ENCODE results near the gene MAN1A1. TPM values are rescaled to one million over a fixed set of nuclear protein-coding genes. Genes with fewer than 3 reads are reported as not detected.
A peak's percentile ranks its signal among the peaks of the same experiment; 100 is the strongest.

The MAN1A1 gene
- total RNA-seq, 4 donors from 2014 or later, result 52.7 to 123 (median 97.1) TPM

DNA sequence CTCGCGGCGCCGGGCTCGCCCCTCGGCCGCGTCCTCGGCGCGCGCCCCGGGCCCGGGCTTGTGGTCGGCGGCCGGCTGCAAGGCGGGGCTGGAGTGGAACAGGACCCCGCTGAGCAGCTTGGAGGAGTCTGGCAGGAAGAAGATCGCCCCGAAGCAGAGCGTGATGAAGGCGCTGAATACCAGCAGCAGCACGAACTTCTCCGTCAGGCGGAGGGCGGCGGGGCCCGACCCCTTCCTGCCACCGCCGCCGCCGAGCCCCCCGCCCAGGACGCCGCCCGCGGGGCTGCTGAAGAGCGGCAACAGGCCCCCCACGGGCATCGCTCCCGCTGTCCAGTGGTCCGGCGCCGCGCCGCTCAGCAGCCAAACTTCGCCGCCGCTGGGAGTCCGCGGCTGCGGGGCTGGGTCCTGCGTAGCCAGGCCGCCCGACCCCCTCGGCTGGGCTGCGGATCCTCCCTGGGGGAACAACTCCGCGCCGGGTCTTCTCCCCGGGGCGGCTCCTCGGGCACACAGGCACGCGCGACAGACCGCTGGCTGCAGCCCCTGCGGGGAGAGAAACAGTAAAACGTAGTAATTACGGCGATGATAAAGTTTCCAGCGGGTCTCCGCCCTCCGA is 707 bp downstream of the MAN1A1 start:
- H3K9me3 ChIP-seq, result no peaks in the 10 kb centered on the region
- TF ChIP-seq, protein P1, sequence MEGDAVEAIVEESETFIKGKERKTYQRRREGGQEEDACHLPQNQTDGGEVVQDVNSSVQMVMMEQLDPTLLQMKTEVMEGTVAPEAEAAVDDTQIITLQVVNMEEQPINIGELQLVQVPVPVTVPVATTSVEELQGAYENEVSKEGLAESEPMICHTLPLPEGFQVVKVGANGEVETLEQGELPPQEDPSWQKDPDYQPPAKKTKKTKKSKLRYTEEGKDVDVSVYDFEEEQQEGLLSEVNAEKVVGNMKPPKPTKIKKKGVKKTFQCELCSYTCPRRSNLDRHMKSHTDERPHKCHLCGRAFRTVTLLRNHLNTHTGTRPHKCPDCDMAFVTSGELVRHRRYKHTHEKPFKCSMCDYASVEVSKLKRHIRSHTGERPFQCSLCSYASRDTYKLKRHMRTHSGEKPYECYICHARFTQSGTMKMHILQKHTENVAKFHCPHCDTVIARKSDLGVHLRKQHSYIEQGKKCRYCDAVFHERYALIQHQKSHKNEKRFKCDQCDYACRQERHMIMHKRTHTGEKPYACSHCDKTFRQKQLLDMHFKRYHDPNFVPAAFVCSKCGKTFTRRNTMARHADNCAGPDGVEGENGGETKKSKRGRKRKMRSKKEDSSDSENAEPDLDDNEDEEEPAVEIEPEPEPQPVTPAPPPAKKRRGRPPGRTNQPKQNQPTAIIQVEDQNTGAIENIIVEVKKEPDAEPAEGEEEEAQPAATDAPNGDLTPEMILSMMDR (IDR thresholded peaks at IDR 0.05), result no peak
- TF ChIP-seq POLR2A (IDR thresholded peaks at IDR 0.05) (no peak), POLR2AphosphoS5 (IDR thresholded peaks at IDR 0.05) (no peak)
- no peaks in the 10 kb centered on the region for H3K36me3 ChIP-seq
- peaks cover 5 to 41% (median 33%) of the 10 kb centered on the region in 4 donors for H3K4me1 ChIP-seq
- in situ Hi-C loops (cut with MboI; ENCODE audit: low pct_ligation_motif_present in 1 of 4, low pct_unique_long_range_greater_than_20kb in 1 of 4, low sequenced_read_pairs in 3 of 4), result loop anchor here in 1 of 4 donors (25.0 kb wide), 1 partner anchor 212 kb away; no protein-coding TSS in a partner anchor
- WGBS, 2 donors (ENCODE audit: low coverage in 1 of 2), result 1% methylated on average over 23 of the region's 75 CpGs; no CpG with 5 or more reads in 1 of the 2 donors
- peak overlapping the region; percentile 95 to 99 (median 96) for H3K27ac ChIP-seq
- H3K27me3 ChIP-seq, result no peaks in the 10 kb centered on the region
- H3K4me3 ChIP-seq, result peak overlapping the region; percentile 58 to 82 (median 76)
- peak; percentile 27 for DNase-seq
- intact Hi-C loops (cut with DNase I; ENCODE audit: low total_unique reads), result loop anchor here (2.0 to 10.0 kb wide), 2 partner anchors 40 to 204 kb away; no protein-coding TSS in a partner anchor

DNA sequence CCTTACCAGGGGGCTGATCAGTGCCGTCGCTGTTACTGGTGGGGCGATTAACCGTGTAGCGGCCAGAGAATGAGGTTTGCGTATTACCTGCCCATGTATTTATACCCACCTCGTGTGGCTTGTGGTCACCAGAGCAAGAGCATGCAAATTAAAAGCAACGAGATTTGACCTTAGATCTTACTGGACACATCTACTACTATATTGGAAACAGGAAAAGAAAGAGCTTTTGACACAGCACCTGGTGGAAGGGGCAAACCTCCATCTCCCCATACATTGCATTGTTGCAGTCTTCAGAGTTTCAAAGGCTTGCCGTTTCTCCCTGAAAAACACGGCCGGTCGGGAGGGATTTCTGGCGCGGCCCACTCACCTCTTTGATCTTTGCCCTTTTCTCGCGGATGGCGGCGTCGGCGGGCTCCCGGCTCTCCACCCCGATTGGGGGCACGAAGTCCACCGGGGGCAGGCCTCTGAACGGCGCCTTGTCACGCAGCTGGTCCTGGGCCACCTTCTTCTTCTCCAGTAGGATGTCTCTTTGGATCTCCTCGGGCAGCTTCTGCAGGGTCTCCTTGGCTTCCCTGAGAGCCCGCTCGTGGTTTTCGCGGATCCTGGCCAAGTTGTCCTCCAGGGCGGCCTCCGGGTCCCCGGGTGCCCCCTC is 1.3 kb downstream of the MAN1A1 start:
- TF ChIP-seq POLR2AphosphoS5 (IDR thresholded peaks at IDR 0.05), result peak in 1 of 3 donors; percentile 32
- TF ChIP-seq EP300 (IDR thresholded peaks at IDR 0.05; ENCODE audit: low read depth), result no peak
- Histone ChIP-seq H3K9me3 (no peaks in the 10 kb centered on the region), H3K27ac (peak overlapping the region; percentile 95 to 99 (median 96)), H3K36me3 (no peaks in the 10 kb centered on the region), H3K27me3 (no peaks in the 10 kb centered on the region), H3K4me3 (peak overlapping the region; percentile 58 to 82 (median 76)), H3K4me1 (peaks cover 5 to 47% (median 33%) of the 10 kb centered on the region in 4 donors)
- WGBS, 2 donors (ENCODE audit: low coverage in 1 of 2), result 2 to 10% methylated on average over 5 to 35 of the region's 35 CpGs
- in situ Hi-C loops (cut with MboI; ENCODE audit: low pct_ligation_motif_present in 1 of 4, low pct_unique_long_range_greater_than_20kb in 1 of 4, low sequenced_read_pairs in 3 of 4) (loop anchor here in 1 of 4 donors (25.0 kb wide), 1 partner anchor 211 kb away; no protein-coding TSS in a partner anchor), intact Hi-C loops (cut with DNase I; ENCODE audit: low total_unique reads) (loop anchor here (2.0 to 10.0 kb wide), 2 partner anchors 39 to 203 kb away; no protein-coding TSS in a partner anchor)
- peak; percentile 48 for DNase-seq

DNA sequence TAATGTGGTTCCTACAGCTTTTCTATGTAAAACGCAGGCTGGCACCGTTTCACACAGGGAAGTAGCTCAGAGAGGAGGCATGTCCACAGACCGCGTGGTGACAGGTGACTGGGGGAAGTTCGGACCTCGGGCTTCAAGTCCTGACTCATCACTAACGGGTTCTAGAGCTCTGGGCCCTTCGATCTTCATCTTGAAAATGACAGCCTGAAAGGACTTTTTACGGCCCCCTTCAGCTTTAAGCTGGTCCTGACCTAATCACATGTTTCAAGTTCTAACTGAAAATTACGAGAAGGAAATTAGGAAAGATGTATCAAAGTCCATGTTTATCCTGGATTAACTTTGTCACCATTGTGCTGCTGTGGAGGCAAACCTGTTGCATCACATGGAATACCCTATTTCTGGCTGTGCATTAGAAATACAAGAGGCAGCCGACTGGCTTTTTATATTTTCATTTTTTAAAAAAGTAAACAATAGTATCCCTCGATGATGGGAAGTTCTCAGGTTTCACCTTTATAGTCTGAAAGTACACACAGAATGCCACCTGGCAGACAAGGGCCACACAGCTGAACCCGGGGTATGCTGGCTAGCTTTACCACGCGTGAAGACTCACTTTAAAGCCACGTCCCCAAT is 2.0 kb downstream of the MAN1A1 start:
- peak overlapping the region; percentile 95 to 99 (median 96) for H3K27ac ChIP-seq
- peak in 1 of 3 donors; percentile 20 for TF ChIP-seq POLR2AphosphoS5 (IDR thresholded peaks at IDR 0.05)
- TF ChIP-seq, protein P1 (IDR thresholded peaks at IDR 0.05), result no peak
- intact Hi-C loops (cut with DNase I; ENCODE audit: low total_unique reads) (loop anchor here (2.0 to 10.0 kb wide), 2 partner anchors 39 to 203 kb away; no protein-coding TSS in a partner anchor), in situ Hi-C loops (cut with MboI; ENCODE audit: low pct_ligation_motif_present in 1 of 4, low pct_unique_long_range_greater_than_20kb in 1 of 4, low sequenced_read_pairs in 3 of 4) (loop anchor here in 1 of 4 donors (25.0 kb wide), 1 partner anchor 210 kb away; no protein-coding TSS in a partner anchor)
- H3K4me1 ChIP-seq, result peaks cover 5 to 49% (median 33%) of the 10 kb centered on the region in 4 donors
- WGBS, 2 donors (ENCODE audit: low coverage in 1 of 2), result 4 to 7% methylated on average over 12 to 16 of the region's 16 CpGs
- no peaks in the 10 kb centered on the region for H3K9me3 ChIP-seq
- peak; percentile 69 for DNase-seq
- H3K4me3 ChIP-seq, result peak overlapping the region; percentile 58 to 82 (median 76)
- no peaks in the 10 kb centered on the region for H3K27me3 ChIP-seq
- no peaks in the 10 kb centered on the region for H3K36me3 ChIP-seq

DNA sequence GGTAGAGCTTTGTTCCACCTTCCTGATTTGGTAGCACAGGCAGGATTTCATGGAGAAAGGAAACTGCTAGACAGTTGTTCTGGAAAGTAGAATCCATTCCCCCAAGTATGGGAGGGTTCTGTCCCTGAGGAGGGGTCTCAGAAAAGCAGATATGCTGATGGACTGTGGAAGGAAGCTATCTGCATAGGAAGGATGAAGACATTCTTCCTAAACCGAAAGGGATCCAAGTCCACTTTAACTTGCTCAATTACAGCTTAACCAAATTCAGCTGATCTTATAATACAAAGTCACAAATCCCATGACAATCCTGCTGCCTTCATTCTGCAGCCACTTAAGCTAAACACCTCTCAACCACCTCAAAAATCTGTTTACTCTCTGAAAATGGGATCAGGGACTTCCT is 2.6 kb downstream of the MAN1A1 start:
- H3K36me3 ChIP-seq, result no peaks in the 10 kb centered on the region
- TF ChIP-seq POLR2AphosphoS5 (IDR thresholded peaks at IDR 0.05) (no peak), EP300 (IDR thresholded peaks at IDR 0.05; ENCODE audit: low read depth) (no peak), POLR2A (IDR thresholded peaks at IDR 0.05) (no peak)
- TF ChIP-seq, protein P1 (IDR thresholded peaks at IDR 0.05), result no peak
- DNase-seq, result no peak
- H3K4me3 ChIP-seq, result peak overlapping the region in 3 of 4 donors; percentile 72 to 82 (median 80)
- WGBS, 2 donors (ENCODE audit: low coverage in 1 of 2), result 13 to 32% methylated on average over 1 of the region's 1 CpG
- in situ Hi-C loops (cut with MboI; ENCODE audit: low pct_ligation_motif_present in 1 of 4, low pct_unique_long_range_greater_than_20kb in 1 of 4, low sequenced_read_pairs in 3 of 4) (loop anchor here in 1 of 4 donors (25.0 kb wide), 1 partner anchor 210 kb away; no protein-coding TSS in a partner anchor), intact Hi-C loops (cut with DNase I; ENCODE audit: low total_unique reads) (loop anchor here (10.0 kb wide), 1 partner anchor 202 kb away; no protein-coding TSS in a partner anchor)
- H3K27me3 ChIP-seq, result no peaks in the 10 kb centered on the region
- H3K9me3 ChIP-seq, result no peaks in the 10 kb centered on the region
- H3K4me1 ChIP-seq, result peaks cover 5 to 49% (median 33%) of the 10 kb centered on the region in 4 donors
- H3K27ac ChIP-seq, result peak overlapping the region; percentile 95 to 99 (median 96)

Data from transverse colon (tissue), 4 donors.